ENCODE results near the gene VMAC.
A peak's percentile ranks its signal among the peaks of the same experiment; 100 is the strongest.

Gene VMAC

GRCh38 chr19:5891938-5892771 lies 12.5 kb upstream of the VMAC start:
- H3K4me1 Mint-ChIP-seq = peaks cover 4% of the 10 kb centered on the region
- DNase-seq (ENCODE audit: low spot score in 2 of 2) (no peak), ATAC-seq (replicated peaks; ENCODE audit: extremely low read depth, poor library complexity, severe bottlenecking) (no peak)
- no peak overlapping the region for H3K4me3 Mint-ChIP-seq
- H3K27ac Mint-ChIP-seq (ENCODE audit: low read depth) = peak overlapping the region; percentile 29
- H3K9me3 Mint-ChIP-seq = no peaks in the 10 kb centered on the region
- H3K36me3 Mint-ChIP-seq (ENCODE audit: insufficient read depth) = peaks cover 8% of the 10 kb centered on the region
- H3K27me3 Mint-ChIP-seq = no peaks in the 10 kb centered on the region

GRCh38 chr19:5892772-5893275 lies 11.8 kb upstream of the VMAC start:
- Mint-ChIP-seq H3K27ac (ENCODE audit: low read depth) (no peak overlapping the region), H3K9me3 (no peaks in the 10 kb centered on the region), H3K36me3 (ENCODE audit: insufficient read depth) (peaks cover 8% of the 10 kb centered on the region), H3K4me1 (peaks cover 4% of the 10 kb centered on the region), H3K27me3 (no peaks in the 10 kb centered on the region), H3K4me3 (no peak overlapping the region)
- ATAC-seq (replicated peaks; ENCODE audit: extremely low read depth, poor library complexity, severe bottlenecking) (no peak), DNase-seq (ENCODE audit: low spot score in 2 of 2) (no peak)

- DNase-seq (ENCODE audit: low spot score in 2 of 2) (no peak), ATAC-seq (replicated peaks; ENCODE audit: extremely low read depth, poor library complexity, severe bottlenecking) (no peak)
- Mint-ChIP-seq H3K27ac (ENCODE audit: low read depth) (no peak overlapping the region), H3K4me1 (peaks cover 4% of the 10 kb centered on the region), H3K36me3 (ENCODE audit: insufficient read depth) (peaks cover 8% of the 10 kb centered on the region), H3K27me3 (no peaks in the 10 kb centered on the region), H3K4me3 (no peak overlapping the region), H3K9me3 (no peaks in the 10 kb centered on the region)
These were observed 11.3 kb upstream of the VMAC start for GRCh38 chr19:5893296-5893903.

- ATAC-seq (replicated peaks; ENCODE audit: extremely low read depth, poor library complexity, severe bottlenecking) = no peak
- H3K27me3 Mint-ChIP-seq = no peaks in the 10 kb centered on the region
- H3K27ac Mint-ChIP-seq (ENCODE audit: low read depth) = no peak overlapping the region
- no peak overlapping the region for H3K4me3 Mint-ChIP-seq
- H3K36me3 Mint-ChIP-seq (ENCODE audit: insufficient read depth) = peaks cover 6% of the 10 kb centered on the region
- no peaks in the 10 kb centered on the region for H3K9me3 Mint-ChIP-seq
- H3K4me1 Mint-ChIP-seq = peaks cover 4% of the 10 kb centered on the region
- DNase-seq (ENCODE audit: low spot score in 2 of 2) = no peak
These were observed 10.6 kb upstream of the VMAC start for GRCh38 chr19:5893907-5894703.

GRCh38 chr19:5894704-5895349 lies 9.8 kb upstream of the VMAC start:
- no peak for DNase-seq (ENCODE audit: low spot score in 2 of 2)

GRCh38 chr19:5895409-5895808 lies 9.3 kb upstream of the VMAC start:
- Mint-ChIP-seq H3K9me3 (no peaks in the 10 kb centered on the region), H3K27me3 (no peaks in the 10 kb centered on the region), H3K36me3 (ENCODE audit: insufficient read depth) (peaks cover 10% of the 10 kb centered on the region), H3K4me1 (peaks cover 10% of the 10 kb centered on the region), H3K4me3 (no peak overlapping the region), H3K27ac (ENCODE audit: low read depth) (no peak overlapping the region)
- no peak for DNase-seq (ENCODE audit: low spot score in 2 of 2)
- ATAC-seq (replicated peaks; ENCODE audit: extremely low read depth, poor library complexity, severe bottlenecking) = no peak

More at GRCh38 chr19:5894704-5895349, 9.8 kb upstream of the VMAC start:
- Mint-ChIP-seq H3K4me1 (peaks cover 5% of the 10 kb centered on the region), H3K9me3 (no peaks in the 10 kb centered on the region), H3K4me3 (no peak overlapping the region), H3K27ac (ENCODE audit: low read depth) (no peak overlapping the region), H3K27me3 (no peaks in the 10 kb centered on the region), H3K36me3 (ENCODE audit: insufficient read depth) (peaks cover 5% of the 10 kb centered on the region)
- ATAC-seq (replicated peaks; ENCODE audit: extremely low read depth, poor library complexity, severe bottlenecking) = no peak

- peaks cover 9% of the 10 kb centered on the region for H3K36me3 Mint-ChIP-seq (ENCODE audit: insufficient read depth)
- no peak overlapping the region for H3K4me3 Mint-ChIP-seq
- ATAC-seq (replicated peaks; ENCODE audit: extremely low read depth, poor library complexity, severe bottlenecking) (no peak), DNase-seq (ENCODE audit: low spot score in 2 of 2) (no peak)
- H3K4me1 Mint-ChIP-seq = peaks cover 11% of the 10 kb centered on the region
- no peaks in the 10 kb centered on the region for H3K27me3 Mint-ChIP-seq
- no peak overlapping the region for H3K27ac Mint-ChIP-seq (ENCODE audit: low read depth)
- H3K9me3 Mint-ChIP-seq = no peaks in the 10 kb centered on the region
These were observed 8.8 kb upstream of the VMAC start for GRCh38 chr19:5895890-5896289.

GRCh38 chr19:5896365-5897076 lies 8.2 kb upstream of the VMAC start:
- ATAC-seq (replicated peaks; ENCODE audit: extremely low read depth, poor library complexity, severe bottlenecking) = no peak
- no peak overlapping the region for H3K4me3 Mint-ChIP-seq
- H3K27me3 Mint-ChIP-seq = no peaks in the 10 kb centered on the region
- peaks cover 13% of the 10 kb centered on the region for H3K36me3 Mint-ChIP-seq (ENCODE audit: insufficient read depth)
- H3K9me3 Mint-ChIP-seq = no peaks in the 10 kb centered on the region
- DNase-seq (ENCODE audit: low spot score in 2 of 2) = no peak
- H3K27ac Mint-ChIP-seq (ENCODE audit: low read depth) = no peak overlapping the region
- H3K4me1 Mint-ChIP-seq = peaks cover 17% of the 10 kb centered on the region

GRCh38 chr19:5897189-5897969 lies 7.3 kb upstream of the VMAC start:
- DNase-seq (ENCODE audit: low spot score in 2 of 2) (no peak), ATAC-seq (replicated peaks; ENCODE audit: extremely low read depth, poor library complexity, severe bottlenecking) (no peak)
- H3K4me3 Mint-ChIP-seq = no peak overlapping the region
- peaks cover 13% of the 10 kb centered on the region for H3K4me1 Mint-ChIP-seq
- no peaks in the 10 kb centered on the region for H3K27me3 Mint-ChIP-seq
- peaks cover 17% of the 10 kb centered on the region for H3K36me3 Mint-ChIP-seq (ENCODE audit: insufficient read depth)
- H3K9me3 Mint-ChIP-seq = no peaks in the 10 kb centered on the region
- H3K27ac Mint-ChIP-seq (ENCODE audit: low read depth) = no peak overlapping the region

GRCh38 chr19:5899728-5900526 lies 4.7 kb upstream of the VMAC start:
- H3K27ac Mint-ChIP-seq (ENCODE audit: low read depth) = no peak overlapping the region
- peaks cover 33% of the 10 kb centered on the region for H3K36me3 Mint-ChIP-seq (ENCODE audit: insufficient read depth)
- no peaks in the 10 kb centered on the region for H3K27me3 Mint-ChIP-seq
- H3K4me3 Mint-ChIP-seq = no peak overlapping the region
- H3K9me3 Mint-ChIP-seq = no peaks in the 10 kb centered on the region
- ATAC-seq (replicated peaks; ENCODE audit: extremely low read depth, poor library complexity, severe bottlenecking) (no peak), DNase-seq (ENCODE audit: low spot score in 2 of 2) (no peak)
- peaks cover 27% of the 10 kb centered on the region for H3K4me1 Mint-ChIP-seq

- Mint-ChIP-seq H3K27ac (ENCODE audit: low read depth) (no peak overlapping the region), H3K4me1 (peaks cover 27% of the 10 kb centered on the region), H3K9me3 (no peaks in the 10 kb centered on the region), H3K36me3 (ENCODE audit: insufficient read depth) (peaks cover 33% of the 10 kb centered on the region), H3K27me3 (no peaks in the 10 kb centered on the region), H3K4me3 (no peak overlapping the region)
- DNase-seq (ENCODE audit: low spot score in 2 of 2) (no peak), ATAC-seq (replicated peaks; ENCODE audit: extremely low read depth, poor library complexity, severe bottlenecking) (no peak)
These were observed 3.7 kb upstream of the VMAC start for GRCh38 chr19:5900976-5901375.
